ENCODE measurements around the gene ONECUT3.

DNA sequence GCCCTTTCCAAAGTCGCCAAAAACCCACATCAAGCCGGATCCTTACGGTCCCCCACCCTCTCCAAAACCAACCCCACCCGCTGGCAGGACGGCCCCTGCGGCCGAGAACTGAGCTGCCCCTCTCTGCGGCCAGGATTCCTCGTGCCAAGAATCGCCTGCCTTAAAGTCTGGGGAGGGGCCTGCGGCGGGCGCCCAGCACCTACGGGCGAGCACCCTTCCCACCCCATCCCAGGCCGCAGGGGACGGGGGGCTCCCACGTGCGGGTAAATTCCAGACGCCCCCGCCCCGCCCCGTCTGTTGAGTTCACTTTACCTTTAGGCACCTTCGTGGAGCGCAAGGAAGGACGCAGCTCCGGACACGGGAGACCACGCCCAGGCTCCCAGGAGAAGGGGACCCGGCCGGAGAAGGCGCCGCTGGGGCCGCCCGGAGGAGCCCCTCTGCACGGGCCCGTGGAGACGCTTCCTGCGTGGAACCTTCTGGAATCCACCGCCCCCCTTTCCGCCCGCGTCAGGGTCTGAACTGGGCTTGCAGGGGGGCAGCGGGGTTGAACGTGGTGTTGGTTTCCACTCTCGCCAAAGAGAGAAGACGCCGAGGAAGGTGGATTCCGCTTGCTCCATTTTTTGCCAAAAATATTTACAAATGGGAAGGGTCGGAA is 22.8 kb downstream of the ONECUT3 start:
- TF ChIP-seq ZNF776 (tag by site-specific recombination; IDR thresholded peaks at IDR 0.05; ENCODE audit: borderline replicate concordance) (no peak), ZNF473 (tag by site-specific recombination; IDR thresholded peaks at IDR 0.05) (no peak), ZNF10 (tag by site-specific recombination; IDR thresholded peaks at IDR 0.05) (no peak), KLF7 (tag by site-specific recombination; IDR thresholded peaks at IDR 0.05; ENCODE audit: borderline replicate concordance) (no peak)
- TF ChIP-seq, protein P1, sequence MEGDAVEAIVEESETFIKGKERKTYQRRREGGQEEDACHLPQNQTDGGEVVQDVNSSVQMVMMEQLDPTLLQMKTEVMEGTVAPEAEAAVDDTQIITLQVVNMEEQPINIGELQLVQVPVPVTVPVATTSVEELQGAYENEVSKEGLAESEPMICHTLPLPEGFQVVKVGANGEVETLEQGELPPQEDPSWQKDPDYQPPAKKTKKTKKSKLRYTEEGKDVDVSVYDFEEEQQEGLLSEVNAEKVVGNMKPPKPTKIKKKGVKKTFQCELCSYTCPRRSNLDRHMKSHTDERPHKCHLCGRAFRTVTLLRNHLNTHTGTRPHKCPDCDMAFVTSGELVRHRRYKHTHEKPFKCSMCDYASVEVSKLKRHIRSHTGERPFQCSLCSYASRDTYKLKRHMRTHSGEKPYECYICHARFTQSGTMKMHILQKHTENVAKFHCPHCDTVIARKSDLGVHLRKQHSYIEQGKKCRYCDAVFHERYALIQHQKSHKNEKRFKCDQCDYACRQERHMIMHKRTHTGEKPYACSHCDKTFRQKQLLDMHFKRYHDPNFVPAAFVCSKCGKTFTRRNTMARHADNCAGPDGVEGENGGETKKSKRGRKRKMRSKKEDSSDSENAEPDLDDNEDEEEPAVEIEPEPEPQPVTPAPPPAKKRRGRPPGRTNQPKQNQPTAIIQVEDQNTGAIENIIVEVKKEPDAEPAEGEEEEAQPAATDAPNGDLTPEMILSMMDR (tag by site-specific recombination; IDR thresholded peaks at IDR 0.05): no peak

All from HEK293 (cell line).